Heart left ventricle (tissue), 16 donors: ENCODE data around the gene NR2F1. TPM values are rescaled to one million over a fixed set of nuclear protein-coding genes. Genes with fewer than 3 reads are reported as not detected.
"Not testable (repeated sequence)": the region's sequence is repeated elsewhere in the genome, so short reads cannot be mapped to it uniquely, and the experiment has no call there.

Experiments
- ATAC-seq, 4 donors: fragments of 200-7000 bp; cut with Tn5 transposase; one replicate each; pipeline ENCODE4 v1.9.1; 2020 to 2022; ENCODE audit warnings: moderate library complexity in 4 of 4, mild to moderate bottlenecking in 3 of 4, moderate number of reproducible peaks in 1 of 4
- DNase-seq, 5 donors: peaks; one replicate each; pipeline ENCODE4 v3.0.0-alpha.2; 2020
- H3K27ac ChIP-seq, 12 donors: fragments of 200-600 bp; sonication (generic) in 4 of 12; one replicate each; pipeline versions ENCODE4 v1.5.0 to v1.8.0; 2016 to 2022; ENCODE audit warnings: mild to moderate bottlenecking in 2 of 12
- H3K27me3 ChIP-seq, 9 donors: fragments of 200-600 bp; sonication (generic) in 2 of 9; one replicate each; pipeline versions ENCODE4 v1.5.1 to v1.8.0; 2016 to 2022; ENCODE audit warnings: mild to moderate bottlenecking in 3 of 9
- H3K36me3 ChIP-seq, 9 donors: fragments of 200-600 bp; sonication (generic) in 2 of 9; one replicate each; pipeline versions ENCODE4 v1.5.0 to v1.8.0; 2018 to 2022; ENCODE audit warnings: mild to moderate bottlenecking in 2 of 9
- H3K4me1 ChIP-seq, 12 donors: fragments of 200-600 bp; sonication (generic) in 4 of 12; one replicate each; pipeline versions ENCODE4 v1.5.0 to v1.8.0; 2016 to 2022; ENCODE audit warnings: mild to moderate bottlenecking in 3 of 12
- H3K4me3 ChIP-seq, 12 donors: fragments of 200-600 bp; sonication (generic) in 4 of 12; one replicate each; pipeline versions ENCODE4 v1.5.0 to v1.8.0; 2017 to 2022; ENCODE audit warnings: mild to moderate bottlenecking in 9 of 12, moderate library complexity in 4 of 12
- H3K9me3 ChIP-seq, 12 donors: fragments of 200-600 bp; sonication (generic) in 4 of 12; one replicate each; pipeline versions ENCODE4 v1.5.0 to v1.8.0; 2016 to 2022; ENCODE audit warnings: mild to moderate bottlenecking in 1 of 12
- CTCF ChIP-seq, 12 donors: fragments of 200-600 bp; sonication (generic) in 4 of 12; IDR thresholded peaks; one replicate each; pipeline versions ENCODE4 v1.5.0 to v1.8.0; 2018 to 2022; ENCODE audit warnings: antibody characterized with exemption in 12 of 12, mild to moderate bottlenecking in 5 of 12
- POLR2A ChIP-seq, 2 donors: fragments of 450-650 bp; IDR thresholded peaks; one replicate each; pipeline ENCODE4 v1.6.1; 2017; ENCODE audit warnings: antibody characterized with exemption in 2 of 2, mild to moderate bottlenecking in 2 of 2, moderate library complexity in 2 of 2
- WGBS, 4 donors: extraction: QIAGEN DNeasy Blood & Tissue Kit in 2 of 4; methylation state at CpG; one replicate each; pipeline versions ENCODE4 v1.1.5 to v1.1.7; 2013 to 2018; 5-methylcytosine and 5-hydroxymethylcytosine counted together
- intact Hi-C, 10 donors: fragments of 100-400 bp; cut with DNase I; formaldehyde crosslinking; loops; one replicate each; pipeline versions ENCODE4 v1.11.1 to v1.14.2; 2022
- long read RNA-seq, 3 donors: library from polyadenylated mRNA; unstranded; transcript quantifications; one replicate each; pipeline ENCODE4 v2.0.0, GENCODE V29; 2020 to 2021
- polyA plus RNA-seq, 2 donors: library from polyadenylated mRNA; stranded (reverse); fragments of 200-250 nt; gene quantifications; one replicate each; pipeline ENCODE4 v1.2.3, GENCODE V29; 2013
- total RNA-seq, 9 donors: library from RNA; depleted of rRNA in 2 of 9; stranded (reverse); fragments of >200 nt in 2 of 9; fragmentation: NEBNext Ultra II Directional in 3 of 9; extraction: Animal tissue kit (Norgen Biotek cat#: 25700) in 3 of 9; gene quantifications; one replicate each; pipeline versions ENCODE4 v1.1.0 to v1.2.4, GENCODE V29; 2016 to 2023
- donor health status: ischemic (EF 13 %, LVEDD 7.1; RV severe dilation, severe dysfunction).
- donor health status: healthy with polysubstance abuse.
- donor health status: DM: no; HTN: yes; CAD: no.
- donor health status: DM: no; HTN: no; CAD: no.
- donor health status: ischemic (EF 25% LVEDD 6.9; RV normal size, moderate dysfunction).
- donor health status: ischemic (EF 25% LVEDD 5.7; RV mildly dilated, moderate dysfunction).
- donor health status: healthy.
- donor health status: DM: yes; HTN: yes; CAD: no.
- donor health status: ischemic (EF 35%, LVEDD 5.7; RV mildly dilated, moderate dysfunction).
- donor health status: nonischemic (EF 11% LVEDD 7.7; RV severe dilation, severe dysfunction).
- donor health status: DM: yes; HTN: yes; CAD: no.
- donor health status: PGD.
- donor health status: ischemic (EF 29% LVEDD 5.4; RV normal size, mild dysfunction).
- donor health status: nonischemic (EF 23%, LVEDD 6.1; RV moderate dilation, normal function).

Gene NR2F1
- 10 to 100 TPM in 1 of 9 donors, 1 to 10 TPM in 1, under 1 TPM in 4, not detected in 3; 0.37 to 13.5 (median 0.68) TPM for total RNA-seq
- under 1 TPM; 0.46 to 0.65 TPM for polyA plus RNA-seq
- long read RNA-seq, donor 1: 0 reads
- long read RNA-seq, donor 2: 0 reads
- long read RNA-seq, donor 3: 0 reads

- 2 to 3% (median 3%) methylated on average over 20 to 21 of the region's 21 CpGs for WGBS, 4 donors
- peak in 2 of 4 donors; percentile 23 to 28 for ATAC-seq
These were observed at the start of gene NR2F1 for GRCh38 chr5:93582677-93583438. NR2F1 (plus strand) TSS chr5:93583222; CDS start chr5:93585024, 1,802 bp downstream.

GRCh38 chr5:93545872-93546271 is 37.1 kb upstream of the NR2F1 start:
- no peak for TF ChIP-seq CTCF (IDR thresholded peaks at IDR 0.05)
- no peak for TF ChIP-seq POLR2A (IDR thresholded peaks at IDR 0.05)
- intact Hi-C loops: no loop called here
- H3K9me3 ChIP-seq: peaks cover 0 to 6% (median 0%) of the 10 kb centered on the region in 12 donors
- WGBS, 4 donors: 68 to 76% (median 73%) methylated on average over 4 of the region's 4 CpGs
- H3K4me1 ChIP-seq: no peaks in the 10 kb centered on the region
- H3K4me3 ChIP-seq: no peak overlapping the region
- no peak overlapping the region for H3K27ac ChIP-seq
- DNase-seq (no peak), ATAC-seq (no peak)
- peaks cover 0 to 5% (median 0%) of the 10 kb centered on the region in 9 donors for H3K27me3 ChIP-seq
- H3K36me3 ChIP-seq: peaks cover 0 to 3% (median 0%) of the 10 kb centered on the region in 9 donors

More at GRCh38 chr5:93582677-93583438, at the start of gene NR2F1:
- Histone ChIP-seq H3K36me3 (no peaks in the 10 kb centered on the region), H3K4me3 (peak within 1 kb of the TSS in 10 of 12 donors; percentile 40 to 74 (median 53)), H3K4me1 (peaks cover 5 to 57% (median 28%) of the 10 kb centered on the region in 12 donors), H3K27ac (peak within 1 kb of the TSS in 2 of 12 donors; percentile 24 to 60), H3K27me3 (peaks cover 52 to 86% (median 74%) of the 10 kb centered on the region in 9 donors), H3K9me3 (no peaks in the 10 kb centered on the region)
- DNase-seq: no peak
- intact Hi-C loops: loop anchor here in 9 of 10 donors (5.0 to 10.0 kb wide), 7 partner anchors 214 to 1154 kb away; no protein-coding TSS in a partner anchor
- TF ChIP-seq POLR2A (IDR thresholded peaks at IDR 0.05): no peak
- no peak for TF ChIP-seq CTCF (IDR thresholded peaks at IDR 0.05)

- 95 to 99% (median 98%) methylated on average over 3 of the region's 3 CpGs for WGBS, 4 donors
- H3K36me3 ChIP-seq, H3K9me3 ChIP-seq, DNase-seq, H3K27ac ChIP-seq, intact Hi-C loops, H3K27me3 ChIP-seq, H3K4me3 ChIP-seq, H3K4me1 ChIP-seq, ATAC-seq: not testable (repeated sequence)
These were observed 33.4 kb upstream of the NR2F1 start for GRCh38 chr5:93549594-93549993.

GRCh38 chr5:93557021-93557604 is 25.9 kb upstream of the NR2F1 start:
- H3K27ac ChIP-seq: no peak overlapping the region
- no peak overlapping the region for H3K4me3 ChIP-seq
- ATAC-seq: no peak
- intact Hi-C loops: no loop called here
- H3K36me3 ChIP-seq: no peaks in the 10 kb centered on the region
- no peaks in the 10 kb centered on the region for H3K9me3 ChIP-seq
- WGBS, 4 donors: 93 to 97% (median 95%) methylated on average over 2 of the region's 2 CpGs
- DNase-seq: no peak
- no peaks in the 10 kb centered on the region for H3K4me1 ChIP-seq
- TF ChIP-seq CTCF (IDR thresholded peaks at IDR 0.05) (no peak), POLR2A (IDR thresholded peaks at IDR 0.05) (no peak)
- H3K27me3 ChIP-seq: peaks cover 0 to under 1% (median 0%) of the 10 kb centered on the region in 9 donors
